ENCODE measurements around the gene NHP2. TPM values are rescaled to one million over a fixed set of nuclear protein-coding genes. Genes with fewer than 3 reads are reported as not detected.

Gene NHP2
- total RNA-seq, 1 donor from 2014 or later: 175 TPM

GRCh38 chr5:178152491-178153444, 917 bp downstream of the NHP2 start:
- H3K27ac Mint-ChIP-seq: peak overlapping the region; percentile 83
- ATAC-seq (ENCODE audit: low read depth) (no peak), DNase-seq (no peak)
- CTCF ChIA-PET: interaction anchor here (0.9 to 3.9 kb wide), 4 partner anchors 8 to 76 kb away, joined by 3 to 30 read pairs (median 6); no protein-coding TSS in a partner anchor
- intact Hi-C loops (cut with micrococcal nuclease): loop anchor here (1.0 to 10.0 kb wide), 6 partner anchors 22 to 1545 kb away; partner anchors contain the start of genes B4GALT7, CANX, HNRNPAB and MXD3
- no peaks in the 10 kb centered on the region for H3K9me3 Mint-ChIP-seq
- H3K27me3 Mint-ChIP-seq: no peaks in the 10 kb centered on the region
- H3K4me3 Mint-ChIP-seq: peak overlapping the region; percentile 96
- peaks cover 50% of the 10 kb centered on the region for H3K36me3 Mint-ChIP-seq (ENCODE audit: low read depth)
- H3K4me1 Mint-ChIP-seq: peaks cover 37% of the 10 kb centered on the region
- POLR2A ChIA-PET: interaction anchor here (0.6 to 2.2 kb wide), 7 partner anchors 14 to 52 kb away, joined by 3 to 21 read pairs (median 9); partner anchors contain the start of genes HNRNPAB and N4BP3
- TF ChIP-seq CTCF (IDR thresholded peaks at IDR 0.05): no peak

- no peaks in the 10 kb centered on the region for H3K27me3 Mint-ChIP-seq
- intact Hi-C loops (cut with micrococcal nuclease): loop anchor here (5.0 to 10.0 kb wide), 3 partner anchors 546 to 1546 kb away; partner anchors contain the start of genes B4GALT7, CANX and MXD3
- H3K36me3 Mint-ChIP-seq (ENCODE audit: low read depth): peaks cover 67% of the 10 kb centered on the region
- ChIA-PET POLR2A (interaction anchor here (2.9 kb wide), 1 partner anchor 19 kb away, joined by 10 read pairs; the partner anchor contains the start of gene RMND5B), CTCF (interaction anchor here (11.3 kb wide), 1 partner anchor 74 kb away, joined by 190 read pairs; no protein-coding TSS in a partner anchor)
- H3K27ac Mint-ChIP-seq: no peak overlapping the region
- no peak for ATAC-seq (ENCODE audit: low read depth)
- no peaks in the 10 kb centered on the region for H3K9me3 Mint-ChIP-seq
- no peak for TF ChIP-seq CTCF (IDR thresholded peaks at IDR 0.05)
- no peak overlapping the region for H3K4me3 Mint-ChIP-seq
- peaks cover 37% of the 10 kb centered on the region for H3K4me1 Mint-ChIP-seq
- no peak for DNase-seq
These were observed 2.5 kb downstream of the NHP2 start for GRCh38 chr5:178150977-178151734.

- POLR2A ChIA-PET: interaction anchor here (2.9 kb wide), 1 partner anchor 17 kb away, joined by 10 read pairs; the partner anchor contains the start of gene RMND5B
- no peaks in the 10 kb centered on the region for H3K27me3 Mint-ChIP-seq
- H3K27ac Mint-ChIP-seq: no peak overlapping the region
- intact Hi-C loops (cut with micrococcal nuclease): no loop called here
- H3K36me3 Mint-ChIP-seq (ENCODE audit: low read depth): peaks cover 76% of the 10 kb centered on the region
- CTCF ChIA-PET: interaction anchor here (0.9 to 11.3 kb wide), 2 partner anchors 29 to 72 kb away, joined by 3 to 190 read pairs; no protein-coding TSS in a partner anchor
- peaks cover 29% of the 10 kb centered on the region for H3K4me1 Mint-ChIP-seq
- H3K4me3 Mint-ChIP-seq: no peak overlapping the region
- TF ChIP-seq CTCF (IDR thresholded peaks at IDR 0.05): no peak
- no peaks in the 10 kb centered on the region for H3K9me3 Mint-ChIP-seq
- DNase-seq: no peak
- ATAC-seq (ENCODE audit: low read depth): no peak
These were observed 4.3 kb downstream of the NHP2 start for GRCh38 chr5:178149199-178149932.

DNA sequence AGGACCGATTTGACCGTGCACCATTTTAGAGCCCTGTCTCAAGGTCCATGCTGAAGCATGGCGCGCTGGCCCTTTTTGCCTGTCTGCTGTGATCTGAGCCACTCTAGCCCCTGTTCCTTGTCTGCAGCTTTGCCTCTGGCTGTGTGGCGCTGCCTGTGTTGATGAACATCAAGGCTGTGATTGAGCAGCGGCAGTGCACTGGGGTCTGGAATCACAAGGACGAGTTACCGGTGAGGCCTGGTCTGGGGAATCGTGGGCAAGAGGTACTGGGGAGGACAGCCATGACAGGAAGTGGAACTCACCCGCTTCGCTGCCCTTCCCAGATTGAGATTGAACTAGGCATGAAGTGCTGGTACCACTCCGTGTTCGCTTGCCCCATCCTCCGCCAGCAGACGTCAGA, 6.3 kb downstream of the NHP2 start:
- H3K36me3 Mint-ChIP-seq (ENCODE audit: low read depth): peaks cover 87% of the 10 kb centered on the region
- POLR2A ChIA-PET: no interaction called here
- no peaks in the 10 kb centered on the region for H3K27me3 Mint-ChIP-seq

More for the DNA sequence above, 6.3 kb downstream of the NHP2 start:
- intact Hi-C loops (cut with micrococcal nuclease): no loop called here
- no peak for TF ChIP-seq CTCF (IDR thresholded peaks at IDR 0.05)
- Mint-ChIP-seq H3K4me3 (no peak overlapping the region), H3K27ac (peak overlapping the region; percentile 41), H3K4me1 (peaks cover 12% of the 10 kb centered on the region), H3K9me3 (no peaks in the 10 kb centered on the region)
- ATAC-seq (ENCODE audit: low read depth) (no peak), DNase-seq (no peak)
- CTCF ChIA-PET: interaction anchor here (1.5 to 11.3 kb wide), 2 partner anchors 12 to 71 kb away, joined by 4 to 190 read pairs; no protein-coding TSS in a partner anchor
